ENCODE measurements around the gene ERN2.

The ERN2 gene

GRCh38 chr16:23651943-23652468, 61.0 kb downstream of the ERN2 start:
- no peak for TF ChIP-seq CTCF (IDR thresholded peaks at IDR 0.05; ENCODE audit: low read depth, low read length, poor library complexity, severe bottlenecking)
- no peak for TF ChIP-seq EZH2phosphoT487 (IDR thresholded peaks at IDR 0.05; ENCODE audit: borderline replicate concordance, low read length)
- Histone ChIP-seq H3K36me3 (ENCODE audit: control insufficient read depth, low read length) (peaks cover 60% of the 10 kb centered on the region), H3K4me3 (ENCODE audit: low read length) (no peak overlapping the region), H3K4me1 (ENCODE audit: control insufficient read depth, low read length) (peaks cover 21% of the 10 kb centered on the region), H4K20me1 (ENCODE audit: control insufficient read depth, insufficient read depth, low read depth, low read length) (no peaks in the 10 kb centered on the region), H3K27ac (ENCODE audit: low read depth, low read length) (no peak overlapping the region), H3K79me2 (ENCODE audit: control insufficient read depth, low read length) (peaks cover 56% of the 10 kb centered on the region), H3F3A (ENCODE audit: control insufficient read depth, insufficient read depth) (no peaks in the 10 kb centered on the region), H3K4me2 (ENCODE audit: low read length) (no peak overlapping the region), H3K9me3 (ENCODE audit: control insufficient read depth, insufficient read depth, low read length) (no peaks in the 10 kb centered on the region), H3K9me2 (replicated peaks; ENCODE audit: control insufficient read depth, low read length) (no peaks in the 10 kb centered on the region), H3K27me3 (ENCODE audit: control insufficient read depth, low read length) (no peaks in the 10 kb centered on the region)

GRCh38 chr16:23650674-23651416, 62.2 kb downstream of the ERN2 start:
- peaks cover 67% of the 10 kb centered on the region for H3K79me2 ChIP-seq (ENCODE audit: control insufficient read depth, low read length)
- H3K27me3 ChIP-seq (ENCODE audit: control insufficient read depth, low read length) = no peaks in the 10 kb centered on the region
- no peak for TF ChIP-seq EZH2phosphoT487 (IDR thresholded peaks at IDR 0.05; ENCODE audit: borderline replicate concordance, low read length)
- TF ChIP-seq CTCF (IDR thresholded peaks at IDR 0.05; ENCODE audit: low read depth, low read length, poor library complexity, severe bottlenecking) = no peak

GRCh38 chr16:23642246-23642774, 70.7 kb downstream of the ERN2 start:
- H3K4me2 ChIP-seq (ENCODE audit: low read length) = peak overlapping the region; percentile 91
- no peaks in the 10 kb centered on the region for H4K20me1 ChIP-seq (ENCODE audit: control insufficient read depth, insufficient read depth, low read depth, low read length)
- no peak for TF ChIP-seq EZH2phosphoT487 (IDR thresholded peaks at IDR 0.05; ENCODE audit: borderline replicate concordance, low read length)
- no peak for TF ChIP-seq CTCF (IDR thresholded peaks at IDR 0.05; ENCODE audit: low read depth, low read length, poor library complexity, severe bottlenecking)
- H3K9me2 ChIP-seq (replicated peaks; ENCODE audit: control insufficient read depth, low read length) = no peaks in the 10 kb centered on the region
- H3K27ac ChIP-seq (ENCODE audit: low read depth, low read length) = no peak overlapping the region
- H3K36me3 ChIP-seq (ENCODE audit: control insufficient read depth, low read length) = peaks cover 54% of the 10 kb centered on the region
- H3K27me3 ChIP-seq (ENCODE audit: control insufficient read depth, low read length) = no peaks in the 10 kb centered on the region
- H3F3A ChIP-seq (ENCODE audit: control insufficient read depth, insufficient read depth) = 0 out of 2 replicates have a peak, but pooled peaks cover 3% of the 10 kb centered on the region
- H3K79me2 ChIP-seq (ENCODE audit: control insufficient read depth, low read length) = peaks cover 72% of the 10 kb centered on the region
- H3K4me3 ChIP-seq (ENCODE audit: low read length) = peak overlapping the region; percentile 99
- peaks cover 17% of the 10 kb centered on the region for H3K4me1 ChIP-seq (ENCODE audit: control insufficient read depth, low read length)
- no peaks in the 10 kb centered on the region for H3K9me3 ChIP-seq (ENCODE audit: control insufficient read depth, insufficient read depth, low read length)

More at GRCh38 chr16:23650674-23651416, 62.2 kb downstream of the ERN2 start:
- no peak overlapping the region for H3K27ac ChIP-seq (ENCODE audit: low read depth, low read length)
- no peaks in the 10 kb centered on the region for H3K9me2 ChIP-seq (replicated peaks; ENCODE audit: control insufficient read depth, low read length)
- H3F3A ChIP-seq (ENCODE audit: control insufficient read depth, insufficient read depth) = no peaks in the 10 kb centered on the region
- no peaks in the 10 kb centered on the region for H3K9me3 ChIP-seq (ENCODE audit: control insufficient read depth, insufficient read depth, low read length)
- H3K4me2 ChIP-seq (ENCODE audit: low read length) = peak overlapping the region; percentile 34
- no peaks in the 10 kb centered on the region for H4K20me1 ChIP-seq (ENCODE audit: control insufficient read depth, insufficient read depth, low read depth, low read length)
- peaks cover 65% of the 10 kb centered on the region for H3K36me3 ChIP-seq (ENCODE audit: control insufficient read depth, low read length)
- H3K4me1 ChIP-seq (ENCODE audit: control insufficient read depth, low read length) = peaks cover 21% of the 10 kb centered on the region
- no peak overlapping the region for H3K4me3 ChIP-seq (ENCODE audit: low read length)
